CD4-positive, alpha-beta T cell treated with Interleukin-2 at 100 ng/mL for 4 hours (primary cell): ENCODE results near the gene ADORA1.
A peak's percentile ranks its signal among the peaks of the same experiment; 100 is the strongest.

Experiments used
- DNase-seq: peaks from one replicate; pipeline ENCODE4 v3.0.0-alpha.2; 2020; ENCODE audit warnings: low spot score

The ADORA1 gene

DNA sequence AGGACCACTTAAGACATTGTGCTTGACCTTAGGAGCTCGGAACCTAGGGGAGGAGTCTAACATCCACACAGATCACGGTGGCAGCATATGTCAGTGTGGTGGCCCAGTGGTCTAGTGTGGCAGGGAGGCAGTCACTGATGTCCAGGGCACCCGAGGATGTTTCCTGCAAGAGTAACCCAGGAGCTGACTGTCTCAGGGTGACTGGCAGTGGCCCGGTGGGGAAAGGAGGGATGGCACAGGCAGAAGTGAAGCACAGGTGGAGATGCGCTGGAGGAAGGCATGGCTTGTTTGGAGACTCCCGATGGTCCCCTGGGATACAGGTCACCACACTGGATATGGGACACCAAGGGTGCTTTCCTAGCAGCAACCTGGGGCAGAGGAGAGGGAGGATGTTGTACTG, 85.6 kb downstream of the ADORA1 start:
- no peak for DNase-seq

DNA sequence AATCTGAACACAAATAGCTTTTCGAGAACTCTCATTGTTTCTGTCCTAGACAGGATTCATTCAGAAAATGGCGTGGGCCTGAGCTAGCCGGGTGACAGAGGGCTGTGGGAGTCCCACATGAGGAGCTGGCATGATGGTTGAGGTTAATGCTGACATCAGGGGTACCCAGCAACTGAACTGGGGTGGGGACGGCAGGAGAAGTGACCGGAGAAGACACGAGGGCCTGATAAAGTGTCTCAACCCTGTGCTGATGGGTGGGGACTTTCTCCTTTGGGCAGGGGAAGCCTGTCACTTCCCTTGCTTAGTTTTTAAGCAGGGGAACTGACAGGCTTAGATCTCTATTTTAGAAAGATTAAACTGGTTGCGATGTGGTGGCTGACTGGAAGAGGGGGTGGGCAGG, 87.3 kb downstream of the ADORA1 start:
- DNase-seq, result no peak

DNA sequence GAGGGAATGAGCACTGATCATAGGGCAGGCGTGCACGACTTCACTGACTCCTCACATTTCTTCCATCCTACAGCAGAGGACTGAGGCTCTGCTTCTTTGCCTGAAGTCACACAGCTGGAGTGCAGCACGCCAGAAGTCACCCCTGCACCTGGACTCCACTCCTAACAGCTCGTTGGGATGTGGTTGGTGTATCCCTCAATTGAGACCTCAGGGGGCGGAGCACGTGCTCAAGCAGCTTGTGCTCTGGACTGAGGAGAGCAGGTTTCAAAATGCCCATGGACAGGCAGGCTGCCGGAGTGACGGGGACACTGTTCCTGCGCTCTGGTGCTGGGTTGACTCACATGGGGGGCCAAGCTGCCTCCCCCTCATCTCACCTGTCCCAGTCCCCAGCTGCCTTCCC, 88.0 kb downstream of the ADORA1 start:
- DNase-seq, result no peak

DNA sequence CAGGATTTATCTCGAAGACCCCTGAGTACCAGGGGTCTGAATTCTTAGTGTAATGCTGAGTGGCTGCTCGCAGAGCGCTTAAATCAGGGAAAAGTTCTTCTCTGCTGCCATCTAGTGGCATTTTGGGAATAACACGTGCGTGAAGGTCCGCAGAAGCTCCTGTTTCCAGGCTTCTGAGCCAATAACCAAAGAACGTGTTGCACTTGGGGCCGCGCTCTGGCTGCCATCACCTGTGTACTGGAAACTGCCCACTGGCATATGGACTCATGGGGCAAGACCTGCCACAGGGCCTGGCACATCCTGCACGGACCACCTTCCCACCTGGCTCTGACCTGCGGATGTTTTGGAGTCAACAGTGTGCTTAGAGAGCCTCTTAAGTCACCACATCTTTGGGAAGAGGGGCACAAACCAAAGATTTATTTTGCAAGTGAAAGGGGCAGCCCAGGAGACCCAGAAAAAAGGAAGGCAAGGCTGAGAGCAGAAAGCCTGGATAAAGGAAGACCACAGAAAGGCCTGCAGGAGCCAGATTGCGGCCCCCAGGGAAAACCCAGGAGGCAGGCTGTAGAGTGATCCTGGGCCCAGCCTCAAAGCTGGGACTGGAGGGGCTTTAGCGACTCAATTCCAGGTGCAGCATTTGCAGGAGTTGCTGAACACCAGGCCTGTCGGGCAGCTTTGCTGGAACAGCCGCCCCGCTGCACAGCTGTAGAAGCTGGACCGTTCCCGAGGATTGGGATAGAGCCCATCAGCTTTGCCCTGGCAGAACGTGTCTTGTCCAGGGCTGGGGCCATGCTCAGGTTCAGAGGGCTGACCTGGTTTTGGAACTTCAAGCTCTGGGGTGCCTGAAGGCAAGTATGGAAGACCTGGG, 89.0 kb downstream of the ADORA1 start:
- peak; percentile 70 for DNase-seq
